NOMO-1 treated with DMSO at 0.1 percent for 48 hours (cell line): ENCODE results near the gene BRPF3.
A peak's percentile ranks its signal among the peaks of the same experiment; 100 is the strongest.

Experiments
- DNase-seq: peaks from one replicate; lab custom pipeline; 2025; ENCODE audit not compliant: unreplicated experiment; lab: John Stamatoyannopoulos, UW

The BRPF3 gene

DNA sequence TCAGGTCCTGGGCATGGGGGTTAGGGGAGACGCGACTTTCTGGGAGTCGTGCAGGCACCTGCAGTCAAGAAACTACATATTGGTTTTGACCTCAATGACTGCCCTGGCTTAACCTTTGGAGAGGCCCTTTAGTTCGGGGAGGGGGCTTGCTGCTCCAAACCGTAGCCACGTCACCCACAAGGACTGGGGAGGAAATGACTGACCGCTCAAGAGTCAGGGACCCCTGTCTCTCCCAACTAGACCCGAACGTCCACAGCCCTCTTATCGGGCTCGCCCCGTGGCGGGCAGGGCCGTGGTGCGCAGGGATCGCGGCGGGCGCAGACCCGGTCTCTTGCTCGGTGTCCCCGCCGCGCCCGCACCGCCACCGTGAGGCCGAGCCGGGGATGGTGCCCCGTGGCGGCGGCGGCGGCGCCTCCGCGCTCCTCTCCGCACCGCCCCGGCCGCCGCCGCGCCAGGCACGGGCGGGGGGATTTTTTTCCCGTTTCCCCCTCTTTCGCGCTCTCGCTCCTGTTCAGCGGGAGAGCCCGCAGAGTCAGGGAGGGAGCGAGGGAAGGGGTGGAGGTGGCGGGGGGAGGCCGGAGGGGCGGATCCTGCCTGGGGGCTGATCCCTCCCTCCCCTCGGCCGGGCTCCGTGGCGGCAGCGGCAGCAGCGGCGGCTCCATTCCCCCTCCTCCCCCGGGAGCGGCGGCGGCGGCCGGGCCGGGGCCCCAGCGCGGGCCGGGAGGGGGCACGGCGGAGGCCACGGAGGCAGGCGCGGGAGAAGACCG is at the start of gene BRPF3:
TSS of gene BRPF3 (plus strand) at position 632 of the 767 bp plus-strand sequence. CDS start 3,579 bp downstream, outside the sequence.
- peak; percentile 67 for DNase-seq

DNA sequence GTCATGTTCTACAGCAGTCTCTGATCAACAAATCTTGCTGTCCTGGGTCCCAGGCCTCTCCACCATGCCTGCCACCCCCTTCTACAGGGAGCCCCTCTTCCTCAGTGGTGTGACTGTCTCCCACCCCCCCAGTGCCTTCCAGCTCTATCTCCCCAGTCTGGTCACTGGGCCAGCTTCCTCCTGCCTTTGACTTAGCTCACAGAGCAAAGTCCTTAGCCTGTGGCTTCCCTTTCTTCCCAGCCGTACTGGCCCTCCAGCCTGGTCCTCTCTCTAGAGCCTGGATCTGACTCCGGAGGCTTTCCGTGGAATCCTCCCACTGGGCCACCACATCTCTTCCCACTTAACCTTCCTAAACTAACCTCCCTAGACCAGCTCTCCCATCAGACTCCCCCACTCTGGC is 49.2 kb upstream of the BRPF3 start:
- DNase-seq = no peak

DNA sequence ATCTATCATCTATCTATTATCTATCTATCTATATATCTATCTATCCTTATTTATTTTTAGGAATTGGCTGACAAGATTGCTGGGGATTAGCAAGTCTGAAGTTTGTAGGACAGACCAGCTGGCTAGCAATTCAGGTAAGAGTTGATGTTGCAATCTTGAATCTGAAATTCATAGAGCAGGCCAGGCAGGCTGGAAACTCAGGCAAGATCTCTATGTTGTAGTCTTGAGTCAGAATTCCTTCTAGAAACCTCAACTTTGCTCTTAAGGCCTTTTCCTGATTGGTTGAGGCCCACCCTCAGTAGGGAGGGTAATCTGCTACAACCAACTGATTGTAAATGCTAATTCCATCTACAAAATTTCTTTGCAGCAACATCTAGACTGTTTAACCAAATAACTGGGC is 47.1 kb upstream of the BRPF3 start:
- DNase-seq = no peak

DNA sequence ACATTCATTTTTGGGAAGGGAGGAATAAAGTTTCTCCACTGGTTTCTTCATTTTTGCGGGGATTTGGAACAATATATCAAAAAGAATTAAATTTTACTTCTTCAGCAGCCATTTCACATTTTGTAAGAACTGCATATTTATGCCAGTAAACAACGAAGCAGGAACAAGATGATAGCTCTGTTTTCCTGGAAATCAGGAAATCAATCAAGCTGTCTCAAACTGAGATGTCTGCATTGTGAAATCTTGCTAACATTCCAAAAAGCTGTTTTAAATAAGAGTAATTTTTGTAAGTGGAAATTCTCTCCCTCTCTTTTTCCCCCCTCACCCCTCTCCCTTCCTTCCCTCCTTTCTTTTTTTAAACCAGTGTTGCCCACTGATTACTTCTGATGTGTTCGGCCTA is 46.3 kb upstream of the BRPF3 start:
- no peak for DNase-seq

GRCh38 chr6:36154286-36154685 is 42.3 kb upstream of the BRPF3 start:
- no peak for DNase-seq

DNA sequence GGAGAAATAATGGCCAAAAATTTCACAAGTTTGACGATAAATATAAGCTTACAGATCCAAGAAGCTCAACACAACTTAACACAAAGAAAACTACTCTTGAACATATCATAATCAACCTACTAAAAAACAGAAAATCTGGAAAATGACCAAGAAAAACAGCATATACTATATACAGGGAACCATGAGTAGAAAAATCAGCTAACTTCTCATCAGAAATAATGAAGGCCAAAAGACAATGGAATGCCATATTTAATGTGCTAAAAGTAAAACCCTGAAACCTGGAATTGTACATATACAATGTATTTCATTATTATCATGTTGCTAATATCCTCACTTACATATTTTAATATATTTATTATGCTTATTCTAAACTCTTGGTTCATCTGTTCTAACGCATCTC is 40.9 kb upstream of the BRPF3 start:
- no peak for DNase-seq

- DNase-seq = no peak
Observed at GRCh38 chr6:36160147-36160760, 36.3 kb upstream of the BRPF3 start.

DNA sequence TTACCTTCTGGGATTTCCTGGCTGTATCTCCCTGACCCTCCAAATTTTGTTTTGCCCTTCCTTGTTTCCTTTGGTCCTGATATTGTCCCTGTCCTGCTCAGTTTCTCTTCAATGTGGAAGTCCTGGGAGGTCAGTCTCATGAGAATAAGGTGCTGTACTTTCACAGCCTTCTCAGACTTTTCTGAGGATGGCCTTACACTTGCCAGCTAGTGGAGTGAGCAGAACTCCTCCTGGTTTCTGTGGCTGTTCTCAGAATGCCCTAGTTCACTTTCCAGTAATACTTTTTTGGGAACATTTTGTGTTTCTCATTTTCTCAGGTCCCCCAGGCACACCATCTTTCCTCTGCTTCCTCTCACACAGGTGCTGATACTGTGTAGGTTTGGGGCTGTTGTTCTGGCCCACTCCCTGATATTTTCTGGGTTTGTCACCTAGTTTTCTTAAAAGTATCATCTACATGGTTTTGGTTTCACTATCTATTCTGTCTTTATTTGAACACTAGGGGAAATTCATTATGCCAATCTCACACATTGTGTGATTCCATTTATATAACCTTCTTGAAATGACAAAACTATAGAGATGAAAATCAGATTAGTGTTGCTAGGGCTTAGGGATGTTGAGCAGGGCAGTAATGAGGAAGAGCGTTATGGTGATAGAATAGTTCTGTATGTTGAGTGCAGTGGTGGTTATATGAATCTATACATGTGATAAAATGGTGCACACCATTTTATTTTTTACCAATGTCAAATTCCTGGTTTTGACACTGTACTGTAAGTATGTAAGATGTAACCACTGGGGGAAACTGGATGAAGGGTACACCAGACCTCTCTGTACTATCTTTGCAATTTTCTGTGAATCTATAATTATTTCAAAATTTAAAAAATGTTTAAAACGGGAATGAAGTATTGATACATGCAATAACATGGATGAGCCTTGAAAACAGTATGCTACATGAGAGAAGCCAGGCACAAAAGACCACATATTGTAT is 27.2 kb upstream of the BRPF3 start:
- no peak for DNase-seq

DNA sequence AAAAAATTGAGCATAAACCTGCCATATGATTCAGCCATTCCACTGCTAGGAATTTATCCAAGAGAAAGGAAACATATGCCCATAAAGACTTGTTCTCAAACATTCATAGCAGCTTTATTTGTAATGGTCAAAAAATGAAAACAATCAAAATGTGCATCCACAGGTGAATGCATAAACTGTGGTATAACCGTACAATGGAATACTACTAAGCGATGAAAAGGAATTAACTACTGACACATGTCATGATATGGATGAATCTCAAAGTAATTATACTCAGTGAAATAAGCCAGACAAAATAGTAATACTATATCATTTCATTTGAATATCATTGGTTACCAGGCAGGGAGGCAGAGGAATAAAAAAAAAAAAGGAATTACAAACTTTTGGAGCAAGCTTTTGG is 25.8 kb upstream of the BRPF3 start:
- no peak for DNase-seq

DNA sequence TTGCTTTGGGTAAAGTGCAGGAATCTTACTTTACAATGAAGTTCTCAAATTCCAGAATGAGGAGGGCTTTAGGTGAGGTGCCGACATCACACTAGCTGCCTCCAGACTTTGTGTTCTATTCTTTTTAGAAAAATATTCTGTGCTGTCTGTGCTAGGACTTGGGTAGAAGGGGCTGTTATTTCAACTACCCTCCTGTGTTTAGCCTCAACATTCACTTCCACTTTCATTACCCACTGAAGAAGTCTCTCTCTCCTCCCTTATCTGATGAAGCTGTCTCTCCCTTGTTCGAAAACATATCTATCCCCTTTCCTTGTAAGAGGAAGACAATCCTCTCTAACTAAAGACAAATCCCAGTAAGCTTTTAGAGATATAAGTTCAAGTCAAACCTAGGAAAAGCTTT is 25.0 kb upstream of the BRPF3 start:
- peak; percentile 6 for DNase-seq

DNA sequence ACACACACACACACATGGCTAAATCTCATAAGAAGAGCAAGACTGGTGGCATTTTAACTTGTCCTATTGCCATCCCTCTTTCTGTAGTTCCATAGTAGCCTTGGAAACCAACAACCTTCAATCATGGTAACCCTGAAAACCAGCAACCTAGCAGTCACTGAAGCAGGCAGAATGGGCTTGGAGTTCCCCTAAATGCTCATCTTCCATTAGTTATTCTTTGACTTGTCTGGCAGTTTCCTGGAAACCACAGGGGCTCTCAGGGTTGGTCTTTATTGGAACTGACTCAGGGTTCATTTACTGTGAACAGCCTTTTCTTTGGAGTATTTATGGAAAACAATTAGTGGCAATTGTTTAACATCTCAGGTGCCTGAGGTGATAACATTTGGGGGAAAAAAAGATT is 19.4 kb upstream of the BRPF3 start:
- DNase-seq = no peak

GRCh38 chr6:36178544-36178943 is 18.0 kb upstream of the BRPF3 start:
- DNase-seq = no peak

DNA sequence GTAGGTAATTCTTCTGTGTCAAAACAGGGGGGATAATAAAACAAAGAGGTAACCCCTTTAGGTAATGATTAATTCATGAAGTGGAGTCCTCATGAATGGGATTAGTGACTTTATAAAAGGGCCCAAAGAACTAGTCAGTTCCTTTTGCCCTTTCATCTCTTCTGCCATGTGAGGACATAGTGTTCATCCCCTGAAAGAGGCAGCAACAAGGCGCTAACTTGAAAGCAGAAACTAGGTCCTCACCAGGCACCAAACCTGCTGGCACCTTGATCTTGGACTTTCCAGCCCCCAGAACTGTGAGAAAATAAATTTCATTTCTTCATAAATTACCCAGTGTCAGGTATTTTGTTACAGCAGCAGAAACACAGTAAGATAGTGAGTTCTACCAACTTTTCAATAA is 16.4 kb upstream of the BRPF3 start:
- no peak for DNase-seq

GRCh38 chr6:36184311-36184710 is 12.2 kb upstream of the BRPF3 start:
- no peak for DNase-seq

GRCh38 chr6:36186199-36186598 is 10.3 kb upstream of the BRPF3 start:
- no peak for DNase-seq

GRCh38 chr6:36187446-36187845 is 9.1 kb upstream of the BRPF3 start:
- no peak for DNase-seq

DNA sequence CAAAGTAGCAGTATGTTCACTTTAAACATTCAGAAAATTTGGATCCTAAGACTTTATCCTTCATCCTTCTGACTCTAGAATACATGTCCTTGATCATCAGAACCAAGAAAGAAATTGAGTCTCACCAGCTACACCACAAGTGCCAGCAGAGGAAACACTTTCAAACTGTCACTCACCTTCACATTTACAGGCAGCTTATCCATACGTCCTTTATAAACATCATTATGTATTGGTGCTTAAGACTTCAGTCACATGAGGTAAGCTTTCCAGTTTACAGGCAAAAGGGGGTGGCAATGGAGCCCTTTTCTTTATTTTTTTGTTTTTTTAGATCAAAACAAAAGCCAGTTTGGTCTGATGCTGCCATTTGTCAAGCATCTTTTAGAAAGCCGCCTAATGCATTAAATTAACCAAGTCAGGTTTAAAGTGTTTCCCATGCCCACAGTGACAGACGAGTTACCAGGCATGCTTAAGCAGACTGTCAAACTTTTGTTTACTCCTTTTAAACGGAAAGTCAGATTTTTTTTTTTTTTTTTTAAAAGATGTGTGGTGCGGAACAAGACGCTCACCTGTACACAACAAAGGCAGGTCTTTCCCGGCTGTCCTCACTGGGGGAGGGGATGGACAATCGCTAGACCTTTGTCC is 952 bp upstream of the BRPF3 start:
- DNase-seq = no peak

DNA sequence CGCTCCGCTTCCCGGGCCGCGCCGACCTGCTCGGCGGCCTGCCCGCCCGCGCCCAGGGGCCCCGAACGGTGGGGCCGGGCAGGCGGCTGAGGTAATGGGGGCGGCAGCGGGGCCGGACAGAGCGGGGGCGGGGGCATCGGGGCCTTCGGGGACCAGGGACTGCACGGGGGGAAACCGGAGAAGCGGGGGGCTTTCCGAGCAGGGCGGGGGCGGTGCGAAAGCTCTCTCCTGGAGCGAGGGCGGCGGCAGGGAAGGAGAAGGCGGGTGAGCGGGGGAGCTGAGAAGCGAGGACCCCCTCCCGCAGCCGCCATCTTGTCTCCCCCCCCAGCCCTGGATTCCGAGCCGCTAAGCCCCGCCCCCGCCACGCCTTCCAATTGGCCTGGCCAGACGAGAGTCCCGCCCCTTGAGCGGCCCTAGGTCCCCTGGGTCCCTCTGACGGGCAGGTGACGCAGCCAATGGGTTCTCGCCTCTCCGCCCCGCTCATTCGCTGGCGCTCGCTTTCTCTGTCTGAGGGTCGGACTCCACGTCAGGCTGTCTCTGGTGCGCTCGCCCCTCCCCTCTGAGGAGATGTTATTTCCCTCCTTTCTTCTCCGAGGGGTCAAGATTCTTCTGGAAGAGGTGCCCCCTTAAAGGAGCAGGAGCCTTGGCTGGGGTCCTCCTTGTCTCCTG is 470 bp downstream of the BRPF3 start:
- peak; percentile 95 for DNase-seq

GRCh38 chr6:36197739-36198221 is 1.2 kb downstream of the BRPF3 start:
- DNase-seq = no peak

- no peak for DNase-seq
Observed at GRCh38 chr6:36198986-36199385, 2.4 kb downstream of the BRPF3 start.
